ENCODE measurements around the gene VLDLR. TPM values are rescaled to one million over a fixed set of nuclear protein-coding genes. Genes with fewer than 3 reads are reported as not detected.

VLDLR gene
- total RNA-seq, 6 experiments from 2014 or later = 6.9 to 8.8 (median 8.1) TPM

DNA sequence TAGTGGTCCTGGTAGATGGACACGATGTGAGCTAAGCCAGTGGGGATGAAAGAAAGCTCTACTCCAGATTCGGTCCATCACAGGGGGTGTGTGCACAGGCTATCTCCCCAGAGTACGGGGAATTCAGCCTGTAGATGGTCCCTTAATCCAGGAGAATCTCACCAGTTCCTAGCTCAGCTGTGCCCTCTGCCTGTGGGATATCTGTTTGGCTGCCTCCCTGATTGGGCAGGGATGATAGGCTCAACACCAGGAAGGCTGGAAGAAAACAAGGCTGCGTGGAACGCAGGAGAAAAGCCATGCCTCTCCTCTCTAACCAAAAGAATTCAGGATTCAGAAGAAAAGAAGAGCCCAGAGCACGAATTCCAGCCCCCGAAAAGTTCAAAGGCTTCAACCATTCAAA is 40.9 kb downstream of the VLDLR start:
- DNase-seq = peak; percentile 3
- Mint-ChIP-seq H3K27me3 (ENCODE audit: insufficient read depth) (no peaks in the 10 kb centered on the region; the same call in 1 of the 2 replicates), H3K4me1 (ENCODE audit: low read depth) (peaks cover 27% of the 10 kb centered on the region)

DNA sequence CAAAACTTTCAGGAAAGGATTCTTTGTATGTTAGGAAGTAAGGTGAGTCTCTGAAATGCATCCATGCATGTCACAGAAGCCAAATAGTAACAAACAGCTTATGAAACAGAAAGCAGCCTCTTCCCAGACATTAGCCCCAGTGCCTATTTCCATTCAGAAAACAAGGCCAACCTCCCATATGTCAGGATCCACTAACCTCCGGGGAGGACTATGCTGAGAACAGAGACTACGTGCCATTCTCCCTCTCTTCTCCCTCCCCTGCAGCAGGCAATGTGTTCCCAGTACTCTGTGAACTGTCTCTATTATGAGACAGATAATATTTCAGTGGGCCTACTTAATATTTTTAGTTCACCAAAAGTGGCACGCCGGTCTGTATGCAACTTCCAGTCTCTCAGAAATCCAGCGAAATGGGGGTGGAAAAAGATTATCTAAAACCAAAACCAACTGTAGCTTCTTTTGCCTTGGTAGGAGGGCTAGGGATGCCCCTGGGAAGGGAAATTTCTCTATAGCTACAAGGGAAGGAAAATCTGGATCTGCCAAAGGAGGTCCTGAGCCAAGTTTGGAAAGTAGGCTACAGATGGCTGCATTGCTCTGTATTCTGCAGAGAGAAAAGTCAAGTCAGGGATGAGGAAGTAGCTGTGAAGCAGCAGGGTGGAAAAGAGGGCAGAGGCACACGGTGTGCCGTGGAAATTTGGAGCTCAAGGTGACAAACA is 42.0 kb downstream of the VLDLR start:
- TF ChIP-seq, protein P1, sequence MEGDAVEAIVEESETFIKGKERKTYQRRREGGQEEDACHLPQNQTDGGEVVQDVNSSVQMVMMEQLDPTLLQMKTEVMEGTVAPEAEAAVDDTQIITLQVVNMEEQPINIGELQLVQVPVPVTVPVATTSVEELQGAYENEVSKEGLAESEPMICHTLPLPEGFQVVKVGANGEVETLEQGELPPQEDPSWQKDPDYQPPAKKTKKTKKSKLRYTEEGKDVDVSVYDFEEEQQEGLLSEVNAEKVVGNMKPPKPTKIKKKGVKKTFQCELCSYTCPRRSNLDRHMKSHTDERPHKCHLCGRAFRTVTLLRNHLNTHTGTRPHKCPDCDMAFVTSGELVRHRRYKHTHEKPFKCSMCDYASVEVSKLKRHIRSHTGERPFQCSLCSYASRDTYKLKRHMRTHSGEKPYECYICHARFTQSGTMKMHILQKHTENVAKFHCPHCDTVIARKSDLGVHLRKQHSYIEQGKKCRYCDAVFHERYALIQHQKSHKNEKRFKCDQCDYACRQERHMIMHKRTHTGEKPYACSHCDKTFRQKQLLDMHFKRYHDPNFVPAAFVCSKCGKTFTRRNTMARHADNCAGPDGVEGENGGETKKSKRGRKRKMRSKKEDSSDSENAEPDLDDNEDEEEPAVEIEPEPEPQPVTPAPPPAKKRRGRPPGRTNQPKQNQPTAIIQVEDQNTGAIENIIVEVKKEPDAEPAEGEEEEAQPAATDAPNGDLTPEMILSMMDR (IDR thresholded peaks at IDR 0.05) = no peak
- no peak overlapping the region for H3K4me3 Mint-ChIP-seq
- DNase-seq = no peak
- peaks cover 26% of the 10 kb centered on the region for H3K4me1 Mint-ChIP-seq (ENCODE audit: low read depth)
- no peak overlapping the region for H3K27ac Mint-ChIP-seq
- H3K36me3 Mint-ChIP-seq (ENCODE audit: low read depth) = peaks cover 9% of the 10 kb centered on the region; the same call in 1 of the 2 replicates
- no peaks in the 10 kb centered on the region for H3K9me3 Mint-ChIP-seq
- no peaks in the 10 kb centered on the region; the same call in 1 of the 2 replicates for H3K27me3 Mint-ChIP-seq (ENCODE audit: insufficient read depth)

More for the DNA sequence above, 40.9 kb downstream of the VLDLR start:
- Mint-ChIP-seq H3K27ac (no peak overlapping the region), H3K9me3 (no peaks in the 10 kb centered on the region), H3K4me3 (no peak overlapping the region), H3K36me3 (ENCODE audit: low read depth) (peaks cover 9% of the 10 kb centered on the region; the same call in 1 of the 2 replicates)
- TF ChIP-seq, protein P1 (IDR thresholded peaks at IDR 0.05) = peak; percentile 47; the same call in 1 of the 2 replicates

DNA sequence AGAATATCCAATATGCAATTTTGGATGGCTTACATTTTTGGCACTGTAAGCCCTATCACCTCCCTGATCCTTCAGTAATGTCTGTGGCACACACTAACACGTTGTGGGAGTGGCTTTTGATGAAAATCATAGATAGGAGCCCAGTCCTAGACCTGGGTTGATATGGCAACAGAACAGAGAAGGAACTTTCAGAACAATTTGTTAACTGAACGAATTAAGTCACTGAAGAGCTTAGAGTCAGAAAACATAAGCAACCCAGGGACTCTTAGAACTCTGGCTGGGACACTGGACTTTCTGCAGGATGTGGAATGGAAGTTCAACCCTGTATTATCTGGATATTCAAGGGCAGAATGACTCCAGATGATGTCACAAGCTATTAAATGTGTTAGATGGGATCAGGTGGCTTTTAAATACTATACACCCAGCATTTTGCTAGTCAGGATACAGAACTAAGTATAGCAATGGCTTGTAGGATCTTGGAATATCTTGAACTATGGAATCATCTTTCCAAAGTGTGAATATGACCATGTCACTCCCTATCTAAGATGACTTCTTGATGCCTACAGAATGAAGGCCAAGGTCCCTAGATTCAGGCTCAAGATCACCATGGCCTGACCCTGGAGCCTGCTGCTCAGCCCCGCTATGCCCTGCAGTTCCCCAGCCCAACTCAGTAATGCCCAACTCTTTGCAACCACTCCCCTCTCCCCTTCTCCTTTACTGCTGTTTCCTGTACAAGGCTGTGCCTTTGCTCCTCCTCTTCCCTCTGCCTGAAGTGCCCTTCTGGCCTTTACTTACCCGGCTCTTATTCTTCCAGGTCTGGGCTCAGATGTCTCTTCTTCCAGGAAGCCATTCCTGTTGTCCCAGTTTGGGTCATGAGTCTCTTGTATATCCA is 42.8 kb downstream of the VLDLR start:
- H3K27me3 Mint-ChIP-seq (ENCODE audit: insufficient read depth) = no peaks in the 10 kb centered on the region; the same call in 1 of the 2 replicates
- no peak for DNase-seq
- TF ChIP-seq, protein P1 (IDR thresholded peaks at IDR 0.05) = no peak
- H3K4me1 Mint-ChIP-seq (ENCODE audit: low read depth) = peaks cover 24% of the 10 kb centered on the region
- H3K9me3 Mint-ChIP-seq = no peaks in the 10 kb centered on the region
- H3K27ac Mint-ChIP-seq = no peak overlapping the region
- H3K4me3 Mint-ChIP-seq = no peak overlapping the region
- H3K36me3 Mint-ChIP-seq (ENCODE audit: low read depth) = peaks cover 9% of the 10 kb centered on the region; the same call in 1 of the 2 replicates

DNA sequence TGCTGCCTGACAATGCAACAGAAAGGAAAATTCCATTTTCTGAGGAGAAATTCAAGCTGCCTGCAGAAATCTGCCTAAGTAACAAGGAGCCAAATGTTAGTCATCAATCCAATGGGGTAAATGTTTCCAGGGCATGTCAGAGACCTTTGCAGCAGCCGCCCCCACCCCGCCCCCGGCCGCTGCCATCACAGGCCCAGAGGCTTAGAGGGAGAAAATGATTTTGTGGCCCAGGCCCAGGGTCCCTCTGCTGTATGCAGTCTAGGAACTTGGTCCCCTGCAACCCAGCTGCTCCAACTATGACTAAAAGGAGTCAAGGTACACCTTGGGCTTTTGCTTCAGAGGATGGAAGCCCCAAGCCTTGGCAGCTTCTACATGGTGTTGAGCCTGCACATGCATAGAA is 45.0 kb downstream of the VLDLR start:
- TF ChIP-seq, protein P1 (IDR thresholded peaks at IDR 0.05) = no peak
- Mint-ChIP-seq H3K27me3 (ENCODE audit: insufficient read depth) (no peaks in the 10 kb centered on the region; the same call in 1 of the 2 replicates), H3K36me3 (ENCODE audit: low read depth) (peaks cover 9% of the 10 kb centered on the region; the same call in 1 of the 2 replicates), H3K9me3 (no peaks in the 10 kb centered on the region), H3K4me3 (no peak overlapping the region), H3K27ac (no peak overlapping the region), H3K4me1 (ENCODE audit: low read depth) (peaks cover 6% of the 10 kb centered on the region)
- no peak for DNase-seq

DNA sequence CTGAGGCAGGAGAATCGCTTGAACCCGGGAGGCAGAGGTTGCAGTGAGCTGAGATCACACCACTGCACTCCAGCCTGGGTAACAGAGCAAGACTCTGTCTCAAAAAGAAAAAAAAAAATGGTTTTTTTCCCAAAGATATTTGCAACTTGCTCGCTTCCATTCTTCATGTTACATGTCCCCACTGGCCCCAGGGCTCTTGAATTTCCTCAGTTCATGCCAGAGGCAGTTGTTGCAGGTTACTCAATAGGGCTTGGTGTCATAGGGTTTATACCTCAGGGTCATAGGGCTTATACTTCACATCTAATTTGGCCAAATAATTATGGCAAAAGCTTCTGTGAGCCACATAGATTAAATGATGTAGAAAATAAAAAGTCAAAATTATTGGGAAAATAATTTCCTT is 51.6 kb downstream of the VLDLR start:
- Mint-ChIP-seq H3K4me3 (no peak overlapping the region), H3K36me3 (ENCODE audit: low read depth) (no peaks in the 10 kb centered on the region), H3K9me3 (no peaks in the 10 kb centered on the region), H3K4me1 (ENCODE audit: low read depth) (no peaks in the 10 kb centered on the region; the same call in 1 of the 2 replicates), H3K27ac (no peak overlapping the region), H3K27me3 (ENCODE audit: insufficient read depth) (peaks cover 1% of the 10 kb centered on the region; the same call in 1 of the 2 replicates)
- TF ChIP-seq, protein P1 (IDR thresholded peaks at IDR 0.05) = no peak
- DNase-seq = no peak

Data from HFFc6 (cell line).